Activated CD4-positive, alpha-beta T cell treated with anti-CD3 and anti-CD28 coated beads, Interleukin-2, Interleukin-4, amounts not matched to agents 100 ng/mL and 50 ng/mL, durations not matched to agents 16 hours and 8 hours (primary cell): ENCODE measurements around the gene HEPHL1.
"Not testable (repeated sequence)": the region's sequence is repeated elsewhere in the genome, so short reads cannot be mapped to it uniquely, and the experiment has no call there.

Experiments
- DNase-seq: peaks from one replicate; pipeline ENCODE4 v3.0.0-alpha.2; 2020; ENCODE audit warnings: low spot score

Gene HEPHL1

GRCh38 chr11:94150056-94150455 is 128.9 kb downstream of the HEPHL1 start:
- DNase-seq = no peak

- DNase-seq = no peak
Measured at GRCh38 chr11:94150704-94151685, 129.8 kb downstream of the HEPHL1 start.

- DNase-seq = peak; percentile 31
Measured at GRCh38 chr11:94151903-94152677, 130.9 kb downstream of the HEPHL1 start.

GRCh38 chr11:94152678-94153065 is 131.5 kb downstream of the HEPHL1 start:
- DNase-seq = no peak

GRCh38 chr11:94153320-94153719 is 132.2 kb downstream of the HEPHL1 start:
- no peak for DNase-seq

GRCh38 chr11:94154095-94154856 is 133.1 kb downstream of the HEPHL1 start:
- DNase-seq = no peak

- DNase-seq = not testable (repeated sequence)
Measured at GRCh38 chr11:94157339-94157738, 136.2 kb downstream of the HEPHL1 start.
